NCI-H1092 treated with DMSO at 0.1 percent for 48 hours (cell line): ENCODE measurements around the gene FGGY.
"Not testable (repeated sequence)": the region's sequence is repeated elsewhere in the genome, so short reads cannot be mapped to it uniquely, and the experiment has no call there.

Experiments
- DNase-seq: peaks from one replicate; lab custom pipeline; 2025; lab: John Stamatoyannopoulos, UW

The FGGY gene

GRCh38 chr1:59549903-59550302 is 253.0 kb downstream of the FGGY start:
- DNase-seq, result no peak

GRCh38 chr1:59552007-59552406 is 255.1 kb downstream of the FGGY start:
- no peak for DNase-seq

- DNase-seq, result no peak
These were observed 256.5 kb downstream of the FGGY start for GRCh38 chr1:59553371-59553770.

GRCh38 chr1:59554011-59554663 is 257.2 kb downstream of the FGGY start:
- DNase-seq, result no peak

GRCh38 chr1:59554752-59555151 is 257.9 kb downstream of the FGGY start:
- DNase-seq, result no peak

- no peak for DNase-seq
These were observed 259.5 kb downstream of the FGGY start for GRCh38 chr1:59556398-59556797.

GRCh38 chr1:59556802-59557548 is 260.1 kb downstream of the FGGY start:
- no peak for DNase-seq

GRCh38 chr1:59557549-59557885 is 260.6 kb downstream of the FGGY start:
- DNase-seq, result no peak

GRCh38 chr1:59558580-59558979 is 261.7 kb downstream of the FGGY start:
- not testable (repeated sequence) for DNase-seq

GRCh38 chr1:59560807-59561450 is 264.0 kb downstream of the FGGY start:
- DNase-seq, result no peak

- no peak for DNase-seq
These were observed 264.9 kb downstream of the FGGY start for GRCh38 chr1:59561796-59562195.

- no peak for DNase-seq
These were observed 267.4 kb downstream of the FGGY start for GRCh38 chr1:59564192-59564891.

GRCh38 chr1:59565611-59566410 is 268.9 kb downstream of the FGGY start:
- DNase-seq, result no peak

GRCh38 chr1:59568158-59568935 is 271.5 kb downstream of the FGGY start:
- no peak for DNase-seq

- DNase-seq, result no peak
These were observed 272.3 kb downstream of the FGGY start for GRCh38 chr1:59569198-59569597.

GRCh38 chr1:59570524-59570923 is 273.6 kb downstream of the FGGY start:
- DNase-seq, result peak; percentile 21

- DNase-seq, result no peak
These were observed 277.2 kb downstream of the FGGY start for GRCh38 chr1:59574085-59574484.

GRCh38 chr1:59577774-59578173 is 280.9 kb downstream of the FGGY start:
- no peak for DNase-seq

GRCh38 chr1:59579222-59579621 is 282.3 kb downstream of the FGGY start:
- no peak for DNase-seq

GRCh38 chr1:59580257-59580656 is 283.4 kb downstream of the FGGY start:
- DNase-seq, result no peak

- not testable (repeated sequence) for DNase-seq
These were observed 295.5 kb downstream of the FGGY start for GRCh38 chr1:59592410-59592809.
